Breast epithelium (tissue), 3 donors: Measurements from ENCODE around the gene MYCL.

Experiments used
- CTCF ChIP-seq, 3 donors: fragments of 450-650 bp; IDR thresholded peaks; one replicate each; pipeline ENCODE4 v1.5.1; 2016 to 2017; ENCODE audit warnings: antibody characterized with exemption in 3 of 3, mild to moderate bottlenecking in 3 of 3, moderate library complexity in 3 of 3
- POLR2AphosphoS5 ChIP-seq, 3 donors: sonication (generic); formaldehyde crosslinking; IDR thresholded peaks; one replicate each; pipeline ENCODE4 v1.6.1; 2017; ENCODE audit warnings: antibody characterized with exemption in 3 of 3

GRCh38 chr1:39845569-39846566 is 55.8 kb downstream of the MYCL start:
- TF ChIP-seq CTCF (IDR thresholded peaks at IDR 0.05): no peak
- TF ChIP-seq POLR2AphosphoS5 (IDR thresholded peaks at IDR 0.05): no peak
